Frontal cortex (tissue), 4 donors: ENCODE measurements around the gene OR6C68. TPM values are rescaled to one million over a fixed set of nuclear protein-coding genes. Genes with fewer than 3 reads are reported as not detected.
"Not testable (repeated sequence)": the region's sequence is repeated elsewhere in the genome, so short reads cannot be mapped to it uniquely, and the experiment has no call there.

ENCODE experiments used
- DNase-seq, 2 donors: peaks; one replicate each; pipeline ENCODE4 v3.0.0; 2012; ENCODE audit warnings: low spot score in 2 of 2
- FAIRE-seq: peaks from 2 replicates; lab custom pipeline; 2012; peaks lifted over from hg19 to GRCh38; lab: Jason Lieb, UNC
- total RNA-seq: library from RNA; depleted of rRNA; stranded (reverse); fragments of >200 nt; gene quantifications from one replicate; pipeline ENCODE4 v1.2.3, GENCODE V29; 2014
- donor health status: control.
- donor health status: control.
- donor health status: control.

OR6C68 gene
- not detected for total RNA-seq

DNA sequence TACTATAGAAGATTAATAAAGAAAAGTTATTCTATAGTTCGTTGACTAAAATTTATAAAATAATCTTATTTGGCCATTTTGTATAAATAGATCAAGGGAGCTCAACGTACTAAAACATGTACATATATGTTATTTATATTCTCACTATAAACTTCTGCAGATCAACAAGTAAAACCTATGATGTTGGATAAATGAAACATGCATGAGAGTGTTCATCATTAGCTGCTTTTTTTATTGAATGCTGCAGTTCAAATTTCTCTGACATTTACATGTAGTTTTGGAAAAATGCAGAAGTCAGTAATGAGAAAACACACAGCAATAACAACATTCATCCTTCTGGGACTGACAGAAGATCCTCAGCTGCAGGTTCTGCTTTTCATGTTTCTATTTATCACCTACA, at the start of gene OR6C68:
Gene OR6C68 (plus strand): TSS at position 301 of the 400 bp plus-strand sequence. CDS start 0 bp downstream, at position 301.
- FAIRE-seq (no peak), DNase-seq (no peak)

DNA sequence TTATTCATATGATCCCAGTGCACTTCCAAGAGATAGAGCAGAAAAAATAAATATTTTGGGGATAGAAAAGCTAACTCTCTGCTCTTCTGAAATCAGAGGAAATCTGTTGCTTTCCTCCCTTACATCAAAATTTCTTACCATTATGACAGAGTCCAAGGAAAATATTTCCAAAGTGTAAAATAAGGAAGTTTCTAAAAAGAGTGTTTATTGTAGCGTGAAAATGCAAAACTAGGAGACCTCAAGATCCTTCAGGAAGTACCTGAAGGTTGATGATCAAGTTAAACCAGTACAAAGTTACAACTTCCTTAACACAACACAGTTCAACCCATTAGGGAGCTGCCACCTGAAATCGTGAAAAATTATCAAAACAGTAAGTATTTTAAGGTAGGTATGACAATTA, 48.4 kb upstream of the OR6C68 start, which contains the start of gene OR6C2:
Gene OR6C2 (plus strand): TSS at position 301 of the 400 bp plus-strand sequence. CDS start 8,138 bp downstream, outside the sequence.
- FAIRE-seq: no peak
- no peak for DNase-seq

DNA sequence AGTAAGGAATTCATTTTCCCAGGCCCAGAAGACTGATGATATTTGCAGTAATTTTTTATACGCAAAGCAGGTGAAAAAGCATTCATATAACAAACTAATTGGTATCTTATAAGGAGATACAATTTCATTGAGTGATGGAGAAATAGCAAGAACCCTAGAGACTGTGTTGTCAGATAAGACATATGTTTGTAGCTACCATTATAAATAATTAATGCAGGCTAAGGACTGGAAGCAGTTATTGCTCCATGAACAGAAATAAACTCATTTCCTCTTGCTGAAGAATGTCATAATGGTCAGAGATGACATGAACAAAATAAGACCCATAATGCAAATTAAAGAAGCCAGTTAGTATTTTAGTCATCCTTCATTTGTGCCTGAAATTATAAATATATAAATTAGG, 46.8 kb upstream of the OR6C68 start:
- FAIRE-seq (no peak), DNase-seq (no peak)

DNA sequence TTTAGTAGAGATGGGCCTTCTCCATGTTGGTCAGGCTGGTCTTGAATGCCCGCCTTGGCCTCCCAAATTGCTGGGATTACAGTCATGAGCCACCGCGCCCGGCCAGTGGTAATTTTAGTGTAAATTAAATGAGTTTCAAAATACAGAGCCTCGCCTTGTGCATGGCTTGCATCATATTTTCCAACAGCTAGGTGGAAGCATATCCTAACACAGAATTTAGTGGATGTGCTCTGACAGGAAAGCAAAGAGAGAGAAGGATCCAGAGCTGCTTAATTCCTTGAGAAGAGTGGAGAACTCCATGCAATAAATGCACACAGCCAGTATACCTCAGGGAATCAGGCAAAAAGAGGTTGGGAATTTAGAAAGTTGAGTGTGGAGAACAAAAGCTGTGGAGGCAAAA, 45.9 kb upstream of the OR6C68 start:
- DNase-seq: no peak
- FAIRE-seq: no peak

DNA sequence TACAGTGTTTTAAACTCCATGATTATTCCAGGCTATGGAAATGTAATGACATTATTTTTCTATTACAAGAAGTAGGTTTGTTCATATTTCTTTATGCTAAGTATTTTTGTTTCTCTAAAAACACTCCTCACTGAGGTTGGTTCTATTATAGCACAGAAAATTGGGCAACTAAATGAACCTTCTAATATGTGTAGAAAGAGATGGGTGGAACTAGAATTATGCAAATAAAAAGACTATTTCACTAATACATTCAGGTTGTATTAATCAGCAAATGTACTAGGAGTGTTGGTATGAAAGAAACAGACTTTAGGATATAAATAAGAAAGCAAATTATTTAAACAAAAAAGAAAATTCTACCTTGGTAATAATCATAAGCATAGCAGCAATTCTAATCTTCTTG, 43.4 kb upstream of the OR6C68 start:
- FAIRE-seq (no peak), DNase-seq (no peak)

DNA sequence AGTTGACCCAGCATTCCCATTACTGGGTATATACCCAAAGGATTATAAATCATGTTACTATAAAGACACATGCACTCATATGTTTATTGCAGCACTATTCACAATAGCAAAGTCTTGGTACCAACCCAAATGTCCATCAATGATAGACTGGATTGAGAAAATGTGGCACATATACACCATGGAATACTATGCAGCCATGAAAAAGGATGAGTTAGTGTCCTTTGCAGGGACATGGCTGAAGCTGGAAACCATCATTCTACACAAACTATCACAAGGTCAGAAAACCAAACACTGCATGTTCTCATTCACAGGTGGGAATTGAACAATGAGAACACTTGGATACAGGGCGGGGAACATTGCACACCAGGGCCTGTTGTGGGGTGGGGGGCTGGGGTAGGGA, 27.3 kb upstream of the OR6C68 start:
- FAIRE-seq: not testable (repeated sequence)

DNA sequence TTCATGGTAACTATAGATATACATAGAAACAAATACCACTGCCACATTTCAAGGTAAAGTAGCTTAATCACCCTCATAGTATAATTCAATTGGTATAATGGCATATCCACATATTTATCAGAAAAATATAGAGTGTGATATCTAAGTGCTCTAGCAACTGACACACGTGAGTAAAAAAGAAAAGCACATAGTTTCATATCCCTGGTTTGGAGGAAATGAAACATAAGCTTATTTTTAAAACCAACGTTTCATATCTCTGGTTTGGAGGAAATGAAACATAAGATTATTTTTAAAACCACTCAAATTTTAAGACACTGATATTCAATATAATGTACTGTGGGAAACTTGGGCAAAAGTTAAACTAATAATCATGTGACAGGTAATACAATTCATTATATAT, 24.3 kb upstream of the OR6C68 start:
- FAIRE-seq: no peak
- no peak for DNase-seq

More for the DNA sequence above, 27.3 kb upstream of the OR6C68 start:
- not testable (repeated sequence) for DNase-seq

DNA sequence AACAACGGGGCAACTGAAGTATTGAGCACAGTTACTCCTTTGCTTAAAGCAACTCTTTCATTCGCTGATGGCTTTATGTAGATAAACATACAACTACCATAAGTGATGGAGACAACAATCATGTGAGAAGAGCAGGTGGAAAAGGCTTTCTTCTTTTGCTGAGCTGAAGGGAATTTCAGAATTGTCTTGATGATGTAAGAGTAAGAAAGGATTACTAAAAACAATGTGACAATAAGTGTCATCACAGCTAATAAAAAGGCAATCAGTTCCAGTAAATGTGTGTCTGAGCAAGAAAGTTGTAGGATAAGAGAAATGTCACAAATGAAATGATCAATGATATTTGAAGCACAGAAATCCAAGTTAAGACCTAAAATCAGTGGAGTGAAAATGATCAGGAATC, 22.9 kb upstream of the OR6C68 start:
- DNase-seq (no peak), FAIRE-seq (no peak)

DNA sequence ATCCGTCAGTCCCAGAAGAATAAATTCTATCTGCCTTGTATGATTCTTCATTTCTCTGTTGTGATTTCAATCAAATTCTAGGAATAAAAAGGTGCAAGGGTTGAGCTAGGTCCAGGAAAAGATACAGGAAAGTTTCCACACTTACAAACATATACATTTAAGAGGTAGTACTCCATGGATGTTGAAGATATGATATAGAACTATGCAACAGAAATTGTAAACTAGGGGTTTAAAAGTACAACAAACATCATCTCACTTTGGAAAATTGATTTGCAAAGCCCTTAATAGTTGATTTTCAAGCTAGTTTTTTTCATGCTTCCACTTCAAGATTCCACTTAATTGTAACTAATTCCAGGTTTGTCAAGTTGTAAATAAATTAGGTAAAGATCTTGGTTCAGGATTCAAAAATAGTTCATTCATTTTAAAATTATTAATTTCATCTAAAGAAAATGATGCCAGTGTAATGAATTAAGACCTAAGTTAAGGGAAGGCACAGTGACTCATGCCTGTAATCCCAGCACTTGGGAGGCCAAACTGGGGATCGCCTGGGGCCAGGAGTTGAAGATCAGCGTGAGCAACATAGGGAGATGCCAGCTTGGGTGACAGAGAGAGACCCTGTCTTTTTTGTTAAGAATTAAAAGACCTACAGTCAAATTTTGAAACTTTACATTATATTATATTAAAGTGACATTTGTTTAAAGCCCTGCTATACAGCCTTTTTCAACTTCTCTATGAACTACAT, 21.9 kb upstream of the OR6C68 start, which contains the start of gene OR6C70:
Gene OR6C70 (minus strand): TSS at position 51 of the 742 bp plus-strand sequence. CDS start 0 bp downstream, at position 51.
- FAIRE-seq (no peak), DNase-seq (no peak)

DNA sequence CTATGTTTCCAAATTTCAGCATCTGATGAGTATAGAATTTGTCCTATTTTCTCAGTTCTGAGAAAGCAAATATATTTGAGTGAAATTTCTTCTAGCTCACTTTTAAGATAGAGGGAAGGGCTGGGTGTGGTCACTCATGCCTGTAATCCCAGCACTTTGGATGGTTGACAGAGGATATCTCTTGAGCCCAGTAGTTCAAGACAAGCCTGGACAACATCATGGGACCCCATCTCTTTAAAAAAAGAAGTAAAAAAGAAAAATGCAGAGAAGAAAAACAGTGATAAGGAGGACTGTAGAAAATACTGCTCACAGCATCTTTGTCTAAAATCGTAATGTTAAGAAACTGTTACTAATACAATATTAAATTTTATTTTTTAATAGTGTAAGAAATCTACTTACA, 19.9 kb upstream of the OR6C68 start:
- FAIRE-seq (no peak), DNase-seq (no peak)

DNA sequence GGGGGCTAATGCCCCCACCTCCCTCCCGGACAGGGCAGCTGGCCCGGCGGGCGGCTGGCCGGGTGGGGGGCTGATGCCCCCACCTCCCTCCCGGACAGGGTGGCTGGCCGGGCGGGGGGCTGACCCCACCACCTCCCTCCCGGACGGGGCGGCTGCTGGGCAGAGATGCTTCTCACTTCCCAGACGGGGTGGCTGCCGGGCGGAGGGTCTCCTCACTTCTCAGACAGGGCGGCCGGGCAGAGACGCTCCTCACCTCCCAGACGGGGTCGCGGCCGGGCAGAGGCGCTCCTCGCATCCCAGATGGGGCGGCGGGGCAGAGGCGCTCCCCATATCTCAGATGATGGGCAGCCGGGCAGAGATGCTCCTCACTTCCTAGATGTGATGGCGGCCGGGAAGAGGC, 13.0 kb upstream of the OR6C68 start:
- DNase-seq, FAIRE-seq: not testable (repeated sequence)

DNA sequence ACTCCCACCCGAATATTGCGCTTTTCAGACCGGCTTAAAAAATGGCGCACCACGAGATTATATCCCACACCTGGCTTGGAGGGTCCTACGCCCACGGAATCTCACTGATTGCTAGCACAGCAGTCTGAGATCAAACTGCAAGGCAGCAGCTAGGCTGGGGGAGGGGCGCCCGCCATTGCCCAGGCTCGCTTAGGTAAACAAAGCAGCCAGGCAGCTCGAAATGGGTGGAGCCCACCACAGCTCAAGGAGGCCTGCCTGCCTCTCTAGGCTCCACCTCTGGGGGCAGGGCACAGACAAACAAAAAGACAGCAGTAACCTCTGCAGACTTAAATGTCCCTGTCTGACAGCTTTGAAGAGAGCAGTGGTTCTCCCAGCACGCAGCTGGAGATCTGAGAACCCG, 7.9 kb upstream of the OR6C68 start:
- FAIRE-seq, DNase-seq: not testable (repeated sequence)

DNA sequence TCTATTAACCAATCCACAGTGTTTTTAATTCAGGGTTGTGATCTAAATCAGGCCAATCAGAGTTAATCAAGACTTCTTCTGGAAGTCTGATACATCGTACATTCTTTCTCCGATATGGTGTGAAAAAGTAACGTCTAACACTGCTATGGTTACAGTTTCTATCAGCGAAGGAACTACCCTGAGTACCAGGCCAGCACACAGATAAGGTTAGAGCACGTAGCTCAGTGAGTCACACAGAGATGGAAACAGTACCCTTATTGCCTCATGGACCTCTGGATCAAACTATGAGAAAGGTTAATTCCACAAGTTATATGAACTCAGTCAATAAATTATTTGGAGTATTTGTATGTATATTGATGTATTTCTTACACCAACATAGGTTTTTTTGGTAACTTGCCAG, 3.3 kb downstream of the OR6C68 start:
- FAIRE-seq (no peak), DNase-seq (no peak)

DNA sequence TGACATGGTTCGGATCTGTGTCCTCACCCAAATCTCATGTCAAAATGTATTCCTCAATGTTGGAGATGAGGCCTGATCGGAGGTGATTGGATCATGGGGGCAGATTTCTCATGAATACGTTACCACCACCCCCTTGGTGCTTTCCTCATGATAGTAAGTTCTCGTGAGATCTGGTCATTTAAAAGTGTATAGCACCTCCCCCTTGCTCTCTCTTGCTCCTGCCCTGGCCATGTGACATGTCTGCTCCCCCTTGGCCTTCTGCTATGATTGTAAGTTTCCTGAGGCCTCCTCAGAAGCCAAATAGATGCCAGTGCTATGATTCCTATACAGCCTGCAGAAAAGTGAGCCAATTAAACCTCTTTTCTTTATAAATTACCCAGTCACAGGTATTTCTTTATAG, 7.1 kb downstream of the OR6C68 start:
- FAIRE-seq: no peak
- DNase-seq: no peak

DNA sequence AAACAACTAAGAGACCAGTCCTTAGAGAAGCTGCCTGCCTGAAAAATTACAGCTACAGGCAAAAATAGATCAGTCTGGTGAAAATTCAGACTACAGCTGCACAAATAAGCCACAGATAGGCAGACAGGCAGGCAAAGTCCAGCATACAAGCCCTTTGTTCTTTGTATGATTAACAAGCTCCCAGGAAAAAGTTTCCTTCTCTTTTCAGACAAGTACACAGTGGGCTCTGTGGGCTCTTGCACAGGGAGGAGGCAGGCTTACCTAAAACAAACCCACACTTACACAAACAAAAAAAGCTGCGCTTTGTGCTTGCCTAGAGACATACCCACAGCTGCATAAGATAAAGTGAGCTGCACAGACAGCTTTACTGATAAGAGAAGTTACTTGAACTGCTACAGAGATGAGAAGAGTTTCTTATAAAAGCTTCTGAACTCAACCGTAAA, 7.7 kb downstream of the OR6C68 start:
- FAIRE-seq (no peak), DNase-seq (no peak)

DNA sequence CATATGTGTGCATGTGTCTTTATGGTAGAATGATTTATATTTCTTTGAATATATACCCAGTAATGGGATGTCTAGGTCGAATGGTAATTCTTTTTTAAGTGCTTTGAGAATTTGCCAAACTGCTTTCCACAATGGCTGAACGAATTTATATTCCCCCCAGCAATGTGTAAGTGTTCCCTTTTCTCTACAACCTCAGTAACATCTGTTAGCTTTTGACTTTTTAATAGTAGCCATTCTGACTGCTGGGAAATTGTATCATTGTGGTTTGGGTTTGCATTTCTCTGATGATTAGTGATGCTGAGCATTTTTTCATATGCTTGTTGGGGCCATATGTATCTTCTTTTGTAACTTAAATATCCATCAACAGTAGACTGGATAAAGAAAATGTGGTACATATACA, 9.4 kb downstream of the OR6C68 start:
- FAIRE-seq (no peak), DNase-seq (no peak)

DNA sequence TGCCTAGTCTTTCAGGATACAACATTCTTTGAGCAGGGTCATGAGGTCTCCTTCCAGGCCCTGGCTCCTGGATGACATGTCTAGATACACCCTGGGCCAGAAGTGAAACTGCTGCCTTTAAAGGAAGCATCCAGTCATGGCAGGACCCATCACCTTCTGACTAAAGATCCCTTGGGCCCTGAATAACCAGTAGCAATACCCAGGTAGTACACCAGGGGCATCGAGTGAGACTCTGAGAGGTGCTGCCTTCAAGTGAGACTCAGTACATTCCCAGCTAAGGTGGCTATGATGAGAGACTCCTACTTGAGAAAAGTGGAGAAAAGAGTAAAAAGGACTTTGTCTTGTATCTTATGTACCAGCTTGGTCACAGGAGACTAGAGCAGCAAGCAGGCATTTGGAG, 23.5 kb downstream of the OR6C68 start:
- FAIRE-seq: no peak
- DNase-seq: no peak

DNA sequence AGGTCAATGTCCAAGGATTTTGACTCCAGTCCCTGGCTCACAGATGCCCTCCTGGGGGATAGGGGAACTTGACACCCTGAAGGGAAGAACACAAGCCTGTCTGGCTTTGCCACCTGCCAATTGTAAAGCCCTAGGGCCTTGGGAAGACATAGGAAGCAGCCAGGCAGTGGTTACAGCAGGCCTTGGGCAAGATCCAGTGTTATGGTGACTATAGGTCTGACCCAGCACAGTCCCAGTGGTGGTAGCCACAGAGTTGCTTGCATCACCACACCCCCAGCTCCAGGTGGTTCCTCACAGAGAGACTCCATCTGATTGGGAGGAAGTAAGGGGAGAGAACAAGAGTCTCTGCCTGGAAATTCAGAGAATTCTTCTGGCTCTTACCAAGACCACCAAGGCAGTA, 24.2 kb downstream of the OR6C68 start:
- no peak for FAIRE-seq
- DNase-seq: no peak
